Measurements from ENCODE around the gene NME7.

Gene NME7

DNA sequence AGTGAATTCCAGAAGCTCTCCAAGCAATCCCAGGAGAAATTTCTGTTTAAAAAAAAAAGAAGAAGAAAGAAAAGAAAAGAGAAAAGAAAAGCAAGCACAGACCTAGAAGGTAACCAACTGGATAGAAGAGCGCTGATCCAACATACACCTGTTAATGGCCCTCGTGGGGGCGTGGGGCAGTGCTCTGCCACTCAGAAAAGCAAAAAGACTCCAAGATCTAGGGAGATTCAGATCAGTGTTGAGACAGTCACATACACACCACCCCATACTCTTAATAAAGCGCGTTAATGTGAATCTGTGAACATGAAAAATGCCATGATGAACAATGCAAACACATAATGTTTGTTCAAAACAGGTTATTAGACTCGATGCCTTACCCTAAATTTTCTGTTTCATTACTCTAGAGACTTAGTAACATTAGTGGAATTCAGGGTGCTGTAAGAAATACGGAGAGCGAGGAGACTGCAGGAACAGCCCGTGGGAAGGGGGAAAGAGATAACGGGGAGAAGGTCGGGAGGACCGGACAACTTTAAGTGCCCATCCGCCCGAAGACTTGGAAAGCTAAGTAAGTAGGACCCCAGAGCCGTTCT lies 406 bp downstream of the NME7 start:
- no peak for DNase-seq (ENCODE audit: extremely low read depth, insufficient read length)
- TF ChIP-seq, protein P1, sequence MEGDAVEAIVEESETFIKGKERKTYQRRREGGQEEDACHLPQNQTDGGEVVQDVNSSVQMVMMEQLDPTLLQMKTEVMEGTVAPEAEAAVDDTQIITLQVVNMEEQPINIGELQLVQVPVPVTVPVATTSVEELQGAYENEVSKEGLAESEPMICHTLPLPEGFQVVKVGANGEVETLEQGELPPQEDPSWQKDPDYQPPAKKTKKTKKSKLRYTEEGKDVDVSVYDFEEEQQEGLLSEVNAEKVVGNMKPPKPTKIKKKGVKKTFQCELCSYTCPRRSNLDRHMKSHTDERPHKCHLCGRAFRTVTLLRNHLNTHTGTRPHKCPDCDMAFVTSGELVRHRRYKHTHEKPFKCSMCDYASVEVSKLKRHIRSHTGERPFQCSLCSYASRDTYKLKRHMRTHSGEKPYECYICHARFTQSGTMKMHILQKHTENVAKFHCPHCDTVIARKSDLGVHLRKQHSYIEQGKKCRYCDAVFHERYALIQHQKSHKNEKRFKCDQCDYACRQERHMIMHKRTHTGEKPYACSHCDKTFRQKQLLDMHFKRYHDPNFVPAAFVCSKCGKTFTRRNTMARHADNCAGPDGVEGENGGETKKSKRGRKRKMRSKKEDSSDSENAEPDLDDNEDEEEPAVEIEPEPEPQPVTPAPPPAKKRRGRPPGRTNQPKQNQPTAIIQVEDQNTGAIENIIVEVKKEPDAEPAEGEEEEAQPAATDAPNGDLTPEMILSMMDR (IDR thresholded peaks at IDR 0.05; ENCODE audit: insufficient read depth, low read length, poor library complexity, severe bottlenecking): no peak
- H3K36me3 ChIP-seq (ENCODE audit: control insufficient read depth, insufficient read depth, low read length): no peaks in the 10 kb centered on the region
- H3K27me3 ChIP-seq (replicated peaks; ENCODE audit: control insufficient read depth, insufficient read depth, low read length): no peaks in the 10 kb centered on the region
- H3K4me3 ChIP-seq (replicated peaks; ENCODE audit: low read depth, low read length): peak overlapping the region; percentile 79

DNA sequence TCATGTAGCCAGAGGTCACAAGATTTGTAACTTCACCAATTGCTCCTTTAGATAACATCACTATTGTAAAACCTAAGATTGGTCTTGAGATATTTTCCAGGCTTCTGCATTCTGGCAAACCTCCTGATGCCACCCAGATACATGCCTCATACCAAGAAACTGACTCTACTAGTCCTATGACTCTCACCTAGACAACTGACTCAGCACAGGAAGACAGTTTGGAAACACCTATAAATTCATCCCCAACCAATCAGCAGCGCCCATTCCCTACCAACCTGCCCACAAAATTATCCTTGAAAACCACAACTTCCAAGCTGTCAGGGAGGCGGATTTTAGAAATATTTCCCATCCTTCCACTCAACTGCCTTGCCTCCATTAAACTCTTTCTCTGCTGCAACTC lies 2.6 kb downstream of the NME7 start:
- H3K36me3 ChIP-seq (ENCODE audit: control insufficient read depth, insufficient read depth, low read length): no peaks in the 10 kb centered on the region
- H3K27me3 ChIP-seq (replicated peaks; ENCODE audit: control insufficient read depth, insufficient read depth, low read length): no peaks in the 10 kb centered on the region
- TF ChIP-seq, protein P1 (IDR thresholded peaks at IDR 0.05; ENCODE audit: insufficient read depth, low read length, poor library complexity, severe bottlenecking): no peak
- H3K4me3 ChIP-seq (replicated peaks; ENCODE audit: low read depth, low read length): no peak overlapping the region
- no peak for DNase-seq (ENCODE audit: extremely low read depth, insufficient read length)

DNA sequence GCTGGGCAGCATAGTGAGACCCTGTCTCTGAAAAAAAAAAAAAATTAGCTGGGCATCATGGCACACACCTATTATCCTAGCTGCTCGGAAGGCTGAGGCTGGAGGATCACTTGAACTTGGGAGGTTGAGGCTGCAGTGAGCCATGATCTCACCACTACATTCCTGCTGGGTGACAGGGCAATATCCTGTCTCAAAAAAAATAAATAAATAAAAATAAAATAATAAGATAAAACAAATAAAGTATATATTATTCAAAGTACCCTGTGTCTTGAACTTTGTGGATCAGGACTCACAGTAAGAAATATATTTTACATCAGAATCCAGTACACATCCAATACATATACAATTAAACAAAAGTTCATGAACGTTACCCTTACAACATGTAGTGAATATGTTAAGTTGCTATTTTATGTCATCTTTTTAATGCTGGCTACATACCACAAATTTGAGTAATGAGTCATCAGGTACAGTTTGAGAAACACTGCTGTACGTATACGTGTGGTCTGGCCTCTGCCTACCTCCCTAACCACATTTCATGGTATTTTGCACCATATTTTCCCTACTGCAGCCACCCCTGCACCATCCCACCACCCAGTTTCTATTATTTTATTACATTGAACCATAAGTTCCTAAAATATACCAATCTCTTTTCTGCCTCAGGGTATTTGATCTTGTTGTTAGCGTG lies 4.4 kb downstream of the NME7 start:
- Histone ChIP-seq H3K27me3 (replicated peaks; ENCODE audit: control insufficient read depth, insufficient read depth, low read length) (no peaks in the 10 kb centered on the region), H3K4me3 (replicated peaks; ENCODE audit: low read depth, low read length) (no peak overlapping the region), H3K36me3 (ENCODE audit: control insufficient read depth, insufficient read depth, low read length) (no peaks in the 10 kb centered on the region)
- TF ChIP-seq, protein P1 (IDR thresholded peaks at IDR 0.05; ENCODE audit: insufficient read depth, low read length, poor library complexity, severe bottlenecking): no peak
- DNase-seq (ENCODE audit: extremely low read depth, insufficient read length): peak; percentile 24

DNA sequence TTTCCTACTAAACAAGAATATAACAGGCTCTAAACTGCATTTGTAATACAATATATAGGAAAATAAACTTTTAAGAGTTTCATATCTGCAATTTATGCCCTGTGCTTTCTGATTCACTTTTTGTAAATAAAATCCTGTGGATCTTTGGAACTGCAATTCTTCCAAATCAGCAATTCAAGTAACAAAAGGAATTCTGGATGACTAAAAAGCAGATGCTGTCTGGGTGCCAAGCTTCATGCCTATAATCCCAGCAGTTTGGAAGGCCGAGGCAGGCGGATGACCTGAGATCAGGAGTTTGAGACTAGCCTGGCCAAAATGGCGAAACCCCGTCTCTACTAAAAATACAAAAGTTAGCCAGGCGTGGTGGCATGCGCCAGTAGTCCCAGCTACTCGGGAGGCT lies 6.3 kb downstream of the NME7 start:
- TF ChIP-seq, protein P1 (IDR thresholded peaks at IDR 0.05; ENCODE audit: insufficient read depth, low read length, poor library complexity, severe bottlenecking): no peak
- Histone ChIP-seq H3K36me3 (ENCODE audit: control insufficient read depth, insufficient read depth, low read length) (no peaks in the 10 kb centered on the region), H3K27me3 (replicated peaks; ENCODE audit: control insufficient read depth, insufficient read depth, low read length) (no peaks in the 10 kb centered on the region), H3K4me3 (replicated peaks; ENCODE audit: low read depth, low read length) (no peak overlapping the region)
- DNase-seq (ENCODE audit: extremely low read depth, insufficient read length): no peak

DNA sequence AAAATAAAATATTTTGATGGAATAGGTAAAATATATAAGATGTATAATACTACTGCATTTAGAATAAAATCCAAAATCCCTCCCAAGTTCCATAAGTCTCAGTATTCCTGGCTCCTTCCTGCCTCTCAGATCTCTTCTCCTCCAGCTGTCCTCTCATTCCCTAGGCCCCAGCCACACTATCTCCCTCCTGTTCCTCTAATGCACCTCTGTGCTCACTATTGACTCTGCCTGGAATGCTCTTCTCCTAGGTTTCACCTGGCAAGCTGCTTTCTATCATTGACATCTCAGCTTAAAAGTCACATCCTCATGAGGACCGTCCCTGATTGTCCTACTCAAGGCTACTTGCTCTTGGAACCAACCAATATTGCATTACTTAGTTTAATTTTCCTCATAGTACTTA lies 7.2 kb downstream of the NME7 start:
- no peak overlapping the region for H3K4me3 ChIP-seq (replicated peaks; ENCODE audit: low read depth, low read length)
- no peaks in the 10 kb centered on the region for H3K27me3 ChIP-seq (replicated peaks; ENCODE audit: control insufficient read depth, insufficient read depth, low read length)
- no peaks in the 10 kb centered on the region for H3K36me3 ChIP-seq (ENCODE audit: control insufficient read depth, insufficient read depth, low read length)
- TF ChIP-seq, protein P1 (IDR thresholded peaks at IDR 0.05; ENCODE audit: insufficient read depth, low read length, poor library complexity, severe bottlenecking): no peak
- no peak for DNase-seq (ENCODE audit: extremely low read depth, insufficient read length)
